A673 (cell line): ENCODE measurements around the gene TASP1. TPM values are rescaled to one million over a fixed set of nuclear protein-coding genes. Genes with fewer than 3 reads are reported as not detected.

Source experiments
- BruUV-seq: library from RNA; stranded (reverse); fragments of 400-500 nt; replicated peaks from 2 replicates; lab custom pipeline; 2021; lab: Mats Ljungman, UMichigan
- CTCF ChIA-PET: fragments of 300-600 bp; sonication (Branson Sonifier 250); formaldehyde crosslinking; loops from one replicate; lab custom pipeline; 2022; ENCODE audit warnings: antibody characterized with exemption; lab: Charles Lee
- POLR2A ChIA-PET: fragments of 300-600 bp; sonication (Branson Sonifier 250); formaldehyde crosslinking; loops from one replicate; lab custom pipeline; 2022; ENCODE audit warnings: antibody characterized with exemption; ENCODE audit not compliant: low non-redundant PET; lab: Charles Lee
- DNase-seq: peaks from one replicate; pipeline ENCODE4 v3.0.0-alpha.2; 2015; ENCODE audit warnings: low spot score
- H3K27ac ChIP-seq: fragments of 200-600 bp; sonication (generic); 2 replicates; pipeline ENCODE4 v1.5.1; 2016; ENCODE audit warnings: mixed run types, low read depth, mild to moderate bottlenecking, mixed read lengths, antibody characterized with exemption, low read length; ENCODE audit not compliant: poor library complexity, severe bottlenecking
- H3K27me3 ChIP-seq: fragments of 200-600 bp; sonication (generic); replicated peaks from 2 replicates; pipeline ENCODE4 v1.6.1; 2017; ENCODE audit warnings: mixed run types, low read depth, mild to moderate bottlenecking, mixed read lengths, antibody characterized with exemption, low read length; ENCODE audit not compliant: insufficient read depth, poor library complexity
- H3K36me3 ChIP-seq: fragments of 200-600 bp; sonication (generic); 2 replicates; pipeline ENCODE4 v1.6.1; 2016; ENCODE audit warnings: mixed run types, mild to moderate bottlenecking, mixed read lengths, antibody characterized with exemption, low read length; ENCODE audit not compliant: insufficient read depth, poor library complexity, severe bottlenecking
- H3K4me1 ChIP-seq: fragments of 200-600 bp; sonication (generic); 2 replicates; pipeline ENCODE4 v1.6.1; 2017; ENCODE audit warnings: mixed run types, mild to moderate bottlenecking, mixed read lengths, antibody characterized with exemption, low read length; ENCODE audit not compliant: insufficient read depth, poor library complexity, severe bottlenecking
- H3K4me3 ChIP-seq: fragments of 200-600 bp; sonication (generic); 2 replicates; pipeline ENCODE4 v1.5.1; 2016; ENCODE audit warnings: low read depth, mixed run types, mild to moderate bottlenecking, mixed read lengths, low read length; ENCODE audit not compliant: poor library complexity, severe bottlenecking
- H3K9me3 ChIP-seq: fragments of 200-600 bp; sonication (generic); 2 replicates; pipeline ENCODE4 v1.6.1; 2016; ENCODE audit warnings: mixed run types, low read depth, mild to moderate bottlenecking, mixed read lengths, antibody characterized with exemption, low read length; ENCODE audit not compliant: poor library complexity, severe bottlenecking
- CTCF ChIP-seq: fragments of 300-800, 200-600 bp; sonication (generic); conservative IDR thresholded peaks from 2 replicates; pipeline ENCODE4 v1.5.1; 2017; ENCODE audit warnings: low read depth, mild to moderate bottlenecking, antibody characterized with exemption, low read length, moderate library complexity, mixed read lengths
- EZH2 ChIP-seq: fragments of 200-600 bp; sonication (generic); IDR thresholded peaks from 2 replicates; pipeline ENCODE4 v1.6.1; 2017; ENCODE audit warnings: borderline replicate concordance, low read depth, mild to moderate bottlenecking, mixed read lengths, antibody characterized with exemption, low read length; ENCODE audit not compliant: poor library complexity, severe bottlenecking
- intact Hi-C: fragments of 100-400 bp; cut with micrococcal nuclease; formaldehyde crosslinking; loops from one replicate; pipeline ENCODE4 v1.10.0; 2022; ENCODE audit not compliant: unreplicated experiment
- total RNA-seq: library from RNA; stranded (reverse); gene quantifications from 2 replicates; pipeline ENCODE4 v1.2.3, GENCODE V29; 2021

Gene TASP1
- total RNA-seq, 1 experiment from 2014 or later = 15.6 TPM

DNA sequence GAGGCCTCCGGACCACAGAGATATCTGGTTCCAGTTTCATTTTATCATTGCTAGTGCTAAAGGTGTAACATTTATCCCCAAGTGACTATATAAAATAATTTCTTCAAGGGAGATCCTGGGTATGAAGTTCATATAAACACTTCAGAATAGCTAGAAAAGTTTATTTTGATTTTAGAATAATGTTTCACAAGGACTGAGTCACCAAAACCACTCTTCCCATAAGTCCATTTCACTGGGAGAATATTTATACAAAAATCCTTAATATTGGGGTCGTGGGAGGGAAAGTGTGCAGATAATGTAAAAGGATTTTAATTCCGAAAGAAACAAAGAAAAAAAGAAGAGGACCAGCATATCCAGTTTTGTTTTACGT, 289.5 kb downstream of the TASP1 start:
- Histone ChIP-seq H3K4me3 (no peak overlapping the region), H3K27ac (no peak overlapping the region), H3K27me3 (no peaks in the 10 kb centered on the region), H3K4me1 (peaks cover 13% of the 10 kb centered on the region), H3K36me3 (no peaks in the 10 kb centered on the region), H3K9me3 (no peaks in the 10 kb centered on the region)
- POLR2A ChIA-PET = no interaction called here
- DNase-seq = no peak
- CTCF ChIA-PET = no interaction called here
- intact Hi-C loops = no loop called here
- TF ChIP-seq EZH2 (no peak), CTCF (no peak)
- BruUV-seq = no TSS peak

DNA sequence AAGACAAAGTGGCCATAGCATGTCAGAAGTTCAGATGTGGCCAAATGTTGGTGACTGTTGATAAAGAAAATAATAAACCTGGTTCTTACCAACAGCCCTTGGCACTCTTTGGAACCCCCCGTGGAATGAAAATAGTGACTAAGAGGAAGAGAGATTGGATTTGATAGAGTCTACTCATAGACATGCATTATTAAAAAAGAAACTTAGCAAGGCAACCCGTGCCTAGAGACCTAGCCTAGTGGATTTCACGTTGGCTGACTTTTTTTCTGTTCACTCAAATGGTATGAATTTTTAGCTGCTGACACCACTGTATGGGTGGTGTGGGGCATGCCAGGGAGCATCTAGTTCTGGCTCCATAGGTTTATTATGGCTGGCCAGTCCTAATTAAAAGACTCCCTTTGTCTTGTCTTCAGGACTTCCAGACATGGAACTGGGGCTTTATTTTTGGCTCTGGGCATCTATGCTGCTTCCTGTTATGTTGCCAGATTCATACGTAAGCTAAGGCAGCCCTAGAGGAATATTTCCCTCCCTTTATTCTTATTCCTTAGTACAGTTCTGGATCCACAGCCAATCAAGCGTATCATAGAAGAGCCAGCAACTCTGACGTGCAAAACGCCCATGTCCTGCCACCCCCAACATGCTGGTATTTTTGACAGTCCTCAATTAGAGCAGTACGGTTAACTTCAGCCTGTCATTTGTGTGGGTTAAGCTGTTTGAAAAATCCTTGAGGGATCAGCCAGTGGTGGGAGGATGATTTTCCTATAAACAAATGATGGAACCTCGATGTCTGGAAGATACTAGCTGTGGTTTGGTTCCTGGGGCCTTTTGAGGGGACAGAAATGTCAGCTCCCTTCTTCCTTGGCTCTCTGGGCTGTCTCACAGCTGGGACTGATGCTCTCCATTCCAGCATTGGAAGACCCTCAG, 290.2 kb downstream of the TASP1 start:
- Histone ChIP-seq H3K4me1 (peaks cover 7% of the 10 kb centered on the region), H3K27ac (no peak overlapping the region), H3K4me3 (no peak overlapping the region), H3K27me3 (no peaks in the 10 kb centered on the region), H3K9me3 (no peaks in the 10 kb centered on the region), H3K36me3 (no peaks in the 10 kb centered on the region)
- intact Hi-C loops = no loop called here
- DNase-seq = no peak
- no TSS peak for BruUV-seq
- TF ChIP-seq EZH2 (no peak), CTCF (no peak)
- ChIA-PET CTCF (no interaction called here), POLR2A (no interaction called here)

DNA sequence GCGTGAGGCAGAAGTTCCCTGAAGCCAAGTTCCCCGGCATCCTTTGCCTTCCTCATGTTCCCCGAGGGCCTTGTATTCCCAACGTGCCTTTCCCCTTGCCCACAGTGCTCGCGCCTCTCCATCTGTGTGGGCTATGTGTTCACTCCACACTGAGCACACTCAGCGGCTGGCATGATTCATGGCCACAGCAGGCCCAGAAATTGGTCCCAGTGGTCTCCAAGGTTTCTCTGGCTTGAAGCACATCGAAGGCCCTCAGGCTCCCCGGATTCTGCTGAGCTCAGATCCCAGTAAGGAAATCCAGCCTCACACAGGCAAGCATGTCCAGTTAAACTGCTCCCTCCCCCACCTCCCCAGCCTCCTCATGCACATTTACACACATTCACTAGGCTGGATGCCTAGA, 294.1 kb downstream of the TASP1 start:
- Histone ChIP-seq H3K27ac (no peak overlapping the region), H3K4me1 (no peaks in the 10 kb centered on the region), H3K27me3 (no peaks in the 10 kb centered on the region), H3K9me3 (no peaks in the 10 kb centered on the region), H3K36me3 (no peaks in the 10 kb centered on the region), H3K4me3 (no peak overlapping the region)
- intact Hi-C loops = no loop called here
- POLR2A ChIA-PET = no interaction called here
- BruUV-seq = no TSS peak
- TF ChIP-seq EZH2 (no peak), CTCF (no peak)
- CTCF ChIA-PET = no interaction called here
- DNase-seq = no peak
